Fibroblast of the aortic adventitia (primary cell): ENCODE data around the gene ZHX3. TPM values are rescaled to one million over a fixed set of nuclear protein-coding genes. Genes with fewer than 3 reads are reported as not detected.

Experiments used
- DNase-seq: peaks from one replicate; pipeline ENCODE4 v3.0.0-alpha.2; 2010; ENCODE audit warnings: low read depth
- H3K4me3 ChIP-seq: 2 replicates; pipeline ENCODE4 v1.5.1; 2011; ENCODE audit warnings: low read depth, mild to moderate bottlenecking, control low read depth, low read length, moderate library complexity
- CTCF ChIP-seq: IDR thresholded peaks from 2 replicates; pipeline ENCODE4 v1.5.1; 2011; ENCODE audit warnings: mild to moderate bottlenecking, low read length, control low read depth, inconsistent platforms; ENCODE audit not compliant: insufficient read depth
- total RNA-seq: library from RNA; depleted of rRNA; stranded (reverse); fragments of >200 nt; gene quantifications from 2 replicates; pipeline ENCODE4 v1.2.3, GENCODE V29; 2012; ENCODE audit warnings: low replicate concordance

Gene ZHX3
- total RNA-seq, 1 donor, result 47.2 TPM

DNA sequence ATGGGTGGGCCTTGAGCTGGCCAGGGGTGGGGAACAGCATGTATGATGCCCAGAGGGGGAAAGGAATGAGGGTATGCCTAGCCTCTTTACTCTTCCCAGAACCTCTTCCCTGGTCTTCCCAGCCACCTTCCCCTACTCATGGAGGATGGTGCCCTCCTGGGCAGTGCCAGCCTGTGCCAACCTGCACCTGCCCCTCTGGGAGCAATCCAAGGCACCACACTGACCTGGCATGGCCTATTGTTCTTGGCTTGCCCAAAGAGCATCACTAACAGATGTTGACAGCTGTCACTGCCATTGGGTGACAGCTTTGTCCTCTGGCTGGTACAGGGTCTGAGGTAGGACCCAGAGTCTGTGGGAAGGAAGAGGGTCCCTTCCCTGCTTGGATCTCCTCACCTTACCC is 36.0 kb upstream of the ZHX3 start:
- no peak overlapping the region for H3K4me3 ChIP-seq
- TF ChIP-seq CTCF, result no peak
- DNase-seq, result no peak

- DNase-seq, result no peak
- H3K4me3 ChIP-seq, result no peak overlapping the region
- no peak for TF ChIP-seq CTCF
Measured at GRCh38 chr20:41352666-41353065, 35.1 kb upstream of the ZHX3 start.

DNA sequence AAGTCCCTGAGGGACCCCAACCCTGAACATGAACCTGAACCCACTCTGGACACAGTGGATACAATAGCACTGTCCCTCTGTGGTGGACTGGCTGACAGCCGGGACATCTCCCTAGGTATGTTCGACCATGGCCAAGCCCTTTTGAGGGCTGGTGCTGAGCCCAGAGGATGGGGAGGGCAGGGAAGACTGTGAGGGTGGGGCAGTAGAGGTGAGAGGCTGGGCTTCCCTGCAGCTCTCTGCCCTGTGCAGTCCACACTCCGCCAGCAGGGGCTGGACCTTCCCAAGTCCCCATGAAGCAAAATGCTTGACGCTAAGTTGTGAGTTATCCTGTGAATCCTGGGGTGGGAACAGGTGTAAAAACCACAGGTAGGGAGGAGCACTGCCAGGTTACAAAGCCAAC is 34.6 kb upstream of the ZHX3 start:
- no peak overlapping the region for H3K4me3 ChIP-seq
- TF ChIP-seq CTCF, result no peak
- no peak for DNase-seq

- TF ChIP-seq CTCF, result no peak
- no peak overlapping the region for H3K4me3 ChIP-seq
- DNase-seq, result no peak
Measured at GRCh38 chr20:41350408-41350962, 33.0 kb upstream of the ZHX3 start.

DNA sequence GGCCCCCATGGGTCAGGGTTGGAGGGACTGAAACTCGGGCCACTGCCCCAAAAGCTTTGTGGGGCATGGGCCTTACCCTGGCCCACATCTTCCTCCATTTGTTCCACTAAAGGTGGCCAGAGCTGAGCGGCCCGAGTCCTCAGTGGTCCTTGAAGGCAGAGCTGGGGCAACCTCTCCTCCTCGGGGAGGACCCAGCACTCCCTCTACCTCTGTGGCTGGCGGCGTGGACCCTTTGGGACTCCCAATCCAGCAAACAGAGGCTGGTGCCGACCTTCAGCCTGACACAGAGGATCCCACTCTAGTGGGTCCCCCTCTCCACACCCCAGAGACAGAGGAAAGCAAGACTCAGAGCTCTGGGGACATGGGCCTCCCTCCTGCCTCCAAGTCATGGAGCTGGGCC is 32.4 kb upstream of the ZHX3 start:
- no peak for TF ChIP-seq CTCF
- no peak for DNase-seq
- no peak overlapping the region for H3K4me3 ChIP-seq

- no peak overlapping the region for H3K4me3 ChIP-seq
- DNase-seq, result no peak
- no peak for TF ChIP-seq CTCF
Measured at GRCh38 chr20:41349266-41349665, 31.7 kb upstream of the ZHX3 start.
